Mononuclear cell (primary cell): ENCODE measurements around the gene C3orf52. TPM values are rescaled to one million over a fixed set of nuclear protein-coding genes. Genes with fewer than 3 reads are reported as not detected.

Source experiments
- total RNA-seq: library from RNA; depleted of rRNA; stranded (reverse); fragments of >200 nt; gene quantifications from one replicate; pipeline ENCODE4 v1.2.3, GENCODE V29; 2012

Gene C3orf52
- total RNA-seq, 1 donor = 1.3 TPM

Other genes starting within 250 kb of the C3orf52 start
- gene PHLDB2, start 227.1 kb upstream of the C3orf52 start, total RNA-seq = 14.1 TPM
- gene ABHD10, start 107.4 kb upstream of the C3orf52 start, total RNA-seq = 27.3 TPM
- not detected for gene TAGLN3, start 87.5 kb upstream of the C3orf52 start, total RNA-seq
- not detected for gene TMPRSS7, start 51.7 kb upstream of the C3orf52 start, total RNA-seq
- 6.4 TPM for gene GCSAM, start 46.9 kb downstream of the C3orf52 start, total RNA-seq
- gene SLC9C1, start 207.8 kb downstream of the C3orf52 start, total RNA-seq = 0.10 TPM
- 6.9 TPM for gene CD200, start 246.8 kb downstream of the C3orf52 start, total RNA-seq